Stimulated activated CD4-positive, alpha-beta T cell treated with anti-CD3 and anti-CD28 coated beads, Interleukin-2, amount 100 ng/mL, for 48 hours (primary cell): ENCODE measurements around the gene KLHL41.

Experiments used
- DNase-seq, 2 donors: peaks; one replicate each; pipeline ENCODE4 v3.0.0-alpha.2; 2020

KLHL41 gene

GRCh38 chr2:169509298-169509885, at the start of gene KLHL41:
Gene KLHL41 (plus strand): TSS chr2:169509702. CDS start chr2:169509779, 77 bp downstream.
- DNase-seq, result no peak

- DNase-seq, result no peak
Observed at GRCh38 chr2:169461143-169461542, 48.4 kb upstream of the KLHL41 start.

- DNase-seq, result no peak
Observed at GRCh38 chr2:169462896-169463695, 46.4 kb upstream of the KLHL41 start.

GRCh38 chr2:169464466-169464865, 45.0 kb upstream of the KLHL41 start:
- no peak for DNase-seq

DNA sequence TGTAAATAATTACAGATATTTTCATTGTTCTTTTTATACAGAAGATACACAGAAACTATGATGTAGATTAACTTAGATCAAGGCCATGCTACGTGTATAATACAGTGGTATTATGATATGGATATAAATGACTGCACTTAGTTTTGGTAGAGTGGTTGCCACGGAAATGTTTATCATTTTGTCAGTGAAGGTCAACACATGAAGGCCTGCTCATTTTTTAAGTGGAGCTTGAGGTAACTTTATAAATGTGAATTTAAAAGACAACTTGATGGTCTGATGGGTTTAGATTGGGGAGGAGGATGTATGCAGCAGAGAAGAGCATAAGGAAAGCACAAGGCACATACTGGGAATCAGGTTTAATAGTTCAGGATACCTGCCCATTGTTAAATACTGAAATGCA, 44.6 kb upstream of the KLHL41 start:
- DNase-seq, result no peak

GRCh38 chr2:169468841-169469240, 40.7 kb upstream of the KLHL41 start:
- DNase-seq, result no peak

DNA sequence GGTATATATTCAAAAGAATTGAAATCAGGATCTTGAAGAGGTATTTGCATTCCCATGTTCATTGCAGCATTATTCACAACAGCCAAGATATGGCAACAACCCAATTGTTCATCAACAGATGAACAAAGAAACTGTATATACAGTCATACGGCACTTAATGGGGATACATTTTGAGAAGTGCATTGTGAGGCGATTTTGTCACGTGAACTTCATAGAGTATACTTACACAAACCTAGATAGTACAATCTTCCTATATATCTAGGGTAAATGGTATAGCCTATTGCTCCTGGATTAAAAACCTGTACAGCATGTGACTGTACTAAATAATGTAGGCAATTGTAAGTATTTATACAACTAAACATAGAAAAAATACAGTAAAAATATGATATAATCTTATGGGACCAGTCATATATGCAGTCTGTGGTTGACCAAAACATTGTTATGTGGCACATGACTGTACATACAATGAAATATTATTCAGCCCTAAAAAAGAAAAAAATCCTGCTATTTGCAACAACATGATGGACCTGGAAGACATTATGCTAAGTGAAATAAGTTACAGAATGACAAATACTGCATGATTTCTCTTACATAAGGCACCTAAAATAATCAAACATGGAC, 39.4 kb upstream of the KLHL41 start:
- DNase-seq, result no peak

GRCh38 chr2:169472249-169472648, 37.3 kb upstream of the KLHL41 start:
- no peak for DNase-seq

DNA sequence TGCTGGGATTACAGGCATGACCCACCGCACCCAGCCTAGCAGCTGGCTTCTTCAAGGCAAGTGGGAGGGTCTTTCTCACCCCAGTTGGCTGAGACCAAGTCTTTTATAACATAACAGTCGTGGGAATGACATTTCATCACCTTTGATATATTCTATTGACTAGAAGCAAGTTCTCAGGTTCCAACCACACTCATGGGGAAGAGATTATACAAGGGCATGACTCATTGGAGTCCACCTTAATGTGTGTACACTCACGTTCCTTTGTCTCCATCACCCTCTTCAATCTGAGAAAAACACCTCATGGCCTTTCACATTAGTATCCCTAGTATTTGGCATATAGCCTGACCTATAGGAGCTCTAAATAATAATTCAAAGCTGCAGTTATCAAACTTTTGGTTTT, 33.0 kb upstream of the KLHL41 start:
- no peak for DNase-seq

DNA sequence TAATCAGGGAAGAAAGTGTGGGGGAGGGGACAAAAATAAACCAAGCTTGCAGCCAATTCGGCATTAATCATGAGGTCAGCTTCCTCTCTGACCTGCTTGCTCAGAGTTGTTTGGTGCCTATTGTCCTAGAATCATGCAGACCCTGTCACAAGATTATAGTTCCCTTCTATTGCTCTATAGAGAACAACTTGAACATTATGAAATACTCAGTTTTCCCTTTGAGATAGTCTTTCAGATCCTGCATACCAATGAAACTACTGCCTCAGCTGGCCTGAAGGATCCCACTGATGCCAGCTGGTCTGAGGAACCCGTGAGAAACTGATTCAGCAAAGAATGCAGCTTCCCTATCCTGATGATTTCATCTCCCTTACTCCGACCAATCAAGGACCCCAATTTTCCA, 31.2 kb upstream of the KLHL41 start:
- DNase-seq, result no peak

DNA sequence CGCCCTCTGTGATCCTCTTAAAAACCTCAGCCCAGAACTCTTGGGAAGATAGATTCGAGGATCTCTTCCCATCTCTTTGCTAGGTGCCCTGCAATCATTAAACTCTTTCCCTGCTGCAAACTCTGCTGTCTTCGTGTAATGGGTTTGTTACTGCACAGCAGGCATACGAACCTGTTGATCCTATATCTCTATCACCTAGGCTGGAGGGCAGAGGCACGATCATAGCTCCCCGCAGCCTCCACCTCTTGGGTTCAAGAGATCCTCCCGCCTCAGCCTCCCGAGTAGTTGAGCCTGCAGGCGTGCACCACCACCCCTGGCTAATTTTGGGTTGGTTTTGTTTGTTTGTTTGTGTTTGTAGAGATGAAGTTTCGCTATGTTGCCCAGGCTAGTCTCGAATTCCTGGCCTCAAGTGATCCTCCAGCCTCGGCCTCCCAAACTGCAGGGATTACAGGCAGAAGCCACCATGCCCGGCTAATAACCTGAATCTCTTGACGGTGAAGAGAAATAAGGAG, 30.7 kb upstream of the KLHL41 start:
- no peak for DNase-seq

- DNase-seq, result peak; percentile 69 to 77
Observed at GRCh38 chr2:169479257-169480078, 30.0 kb upstream of the KLHL41 start, which contains the start of gene BBS5. Gene BBS5 (plus strand): TSS chr2:169479494. CDS start chr2:169479554, 60 bp downstream.

DNA sequence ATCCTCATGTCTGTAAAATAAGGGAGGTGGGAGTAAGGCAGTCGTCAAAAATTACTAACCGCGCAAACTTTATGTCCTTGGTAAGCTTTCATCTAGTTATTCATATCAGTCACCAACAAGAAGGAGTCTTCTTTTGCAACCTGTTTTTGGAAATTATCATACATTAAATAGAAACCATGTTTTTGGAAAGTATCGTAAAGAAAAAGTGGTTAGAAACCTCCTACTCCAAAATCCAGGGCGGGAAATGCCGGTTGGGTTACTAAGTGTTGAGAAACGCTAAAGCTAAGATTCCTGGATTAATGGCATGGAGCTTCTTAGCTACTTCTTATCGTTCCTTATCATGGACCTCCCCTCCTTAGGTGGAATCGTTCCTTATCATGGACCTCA, 29.4 kb upstream of the KLHL41 start:
- DNase-seq, result no peak

- no peak for DNase-seq
Observed at GRCh38 chr2:169485650-169486138, 23.8 kb upstream of the KLHL41 start.

DNA sequence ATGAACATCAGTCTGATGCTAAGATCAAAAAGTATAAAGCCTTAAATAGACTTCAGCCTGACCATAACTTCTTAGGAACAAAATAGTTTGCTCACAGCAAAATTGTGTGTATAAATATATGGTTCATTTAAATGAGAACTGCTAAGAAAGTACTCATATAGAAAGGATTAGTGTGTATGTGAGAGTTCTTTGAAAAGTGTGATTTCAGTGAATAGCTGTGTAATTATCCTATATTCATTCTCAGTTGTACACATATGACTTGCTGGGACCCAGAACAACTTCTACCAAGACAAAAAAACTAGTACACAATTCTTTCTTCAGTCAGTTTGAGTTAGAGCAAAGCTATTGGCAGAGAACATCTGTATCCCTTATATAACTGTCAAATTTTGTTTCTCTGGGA, 23.0 kb upstream of the KLHL41 start:
- no peak for DNase-seq

DNA sequence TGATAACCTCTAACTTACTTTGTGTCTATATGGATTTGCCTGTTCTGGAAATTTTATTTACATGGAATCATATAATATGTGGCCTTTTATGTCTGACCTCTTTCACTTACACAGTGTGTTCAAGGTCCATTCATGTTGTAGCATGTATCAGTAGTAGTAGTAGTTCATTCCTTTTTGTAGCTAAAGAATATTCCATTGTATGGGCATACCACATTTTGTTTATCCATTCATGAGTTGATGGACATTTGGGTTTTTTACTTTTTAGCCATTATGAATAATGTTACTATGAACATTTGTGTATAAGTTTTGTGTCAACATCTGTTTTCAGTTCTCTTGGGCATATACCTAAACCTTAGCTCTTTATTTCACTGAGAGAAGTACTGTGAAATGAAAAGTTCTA, 18.7 kb upstream of the KLHL41 start:
- no peak for DNase-seq

DNA sequence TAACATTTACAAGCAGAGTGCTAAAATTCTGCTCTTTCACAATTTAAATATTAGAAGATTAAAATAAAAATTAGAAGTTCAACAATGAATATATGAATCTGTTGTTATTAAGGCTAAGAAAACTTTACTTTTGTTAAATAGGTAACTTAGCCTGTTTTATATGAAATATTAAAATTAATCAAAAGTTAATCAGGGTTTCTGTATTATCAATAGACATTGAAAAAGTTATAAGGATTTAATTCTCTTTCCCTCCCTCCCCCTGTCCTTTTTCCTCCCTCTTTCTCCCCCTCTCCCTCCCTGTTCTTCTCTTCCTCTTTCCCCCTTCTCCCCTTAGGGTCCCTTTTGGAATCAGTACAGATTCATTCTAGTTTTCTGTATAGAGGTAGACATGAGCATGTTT, 18.1 kb upstream of the KLHL41 start:
- no peak for DNase-seq

DNA sequence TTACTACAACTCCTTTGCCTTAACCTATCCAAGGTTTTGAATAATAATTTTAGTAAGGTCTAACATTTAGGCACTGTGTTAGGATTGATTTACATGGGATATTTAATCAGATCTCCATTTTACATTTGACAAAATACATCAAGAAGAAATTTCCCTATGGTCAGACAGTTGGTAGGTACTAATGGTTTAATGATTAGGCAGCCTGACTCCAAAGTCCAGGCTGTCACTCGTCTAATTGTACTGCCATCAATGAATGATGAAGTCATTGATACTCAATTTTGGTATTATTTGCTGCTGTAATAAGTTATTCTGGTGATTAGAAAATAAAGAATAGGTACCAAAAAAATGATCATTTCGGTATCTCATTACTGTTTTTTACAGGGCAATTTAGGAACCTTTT, 16.1 kb upstream of the KLHL41 start:
- no peak for DNase-seq

DNA sequence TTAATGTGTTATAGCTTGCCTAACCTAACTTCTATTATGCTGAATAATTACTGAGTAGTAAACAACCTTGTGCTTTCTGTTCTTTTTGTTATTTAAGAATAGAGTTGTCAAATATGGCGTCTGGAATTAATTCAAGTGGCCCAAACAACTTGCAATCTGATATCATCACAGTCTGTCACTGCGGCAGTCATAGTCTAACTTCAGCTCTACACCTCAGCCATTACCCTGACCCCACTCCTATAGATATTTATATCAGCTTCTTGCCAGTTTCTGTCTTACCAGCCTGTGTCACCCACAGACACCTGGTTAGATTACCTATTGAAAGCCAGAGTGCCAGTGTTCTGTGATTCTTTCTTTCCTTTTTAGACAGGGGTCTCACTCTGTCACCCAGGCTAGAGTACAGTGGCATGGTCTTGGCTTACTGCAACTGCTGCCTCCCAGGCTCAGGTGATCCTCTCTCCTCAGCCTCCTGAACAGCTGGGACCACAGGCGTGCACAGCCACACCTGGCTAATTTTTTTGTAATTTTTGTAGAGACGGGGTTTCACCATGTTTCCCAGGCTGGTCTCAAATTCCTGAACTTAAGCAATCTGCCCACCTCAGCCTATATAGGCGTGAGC, 14.1 kb upstream of the KLHL41 start:
- DNase-seq, result no peak

GRCh38 chr2:169504651-169505050, 4.9 kb upstream of the KLHL41 start:
- no peak for DNase-seq

DNA sequence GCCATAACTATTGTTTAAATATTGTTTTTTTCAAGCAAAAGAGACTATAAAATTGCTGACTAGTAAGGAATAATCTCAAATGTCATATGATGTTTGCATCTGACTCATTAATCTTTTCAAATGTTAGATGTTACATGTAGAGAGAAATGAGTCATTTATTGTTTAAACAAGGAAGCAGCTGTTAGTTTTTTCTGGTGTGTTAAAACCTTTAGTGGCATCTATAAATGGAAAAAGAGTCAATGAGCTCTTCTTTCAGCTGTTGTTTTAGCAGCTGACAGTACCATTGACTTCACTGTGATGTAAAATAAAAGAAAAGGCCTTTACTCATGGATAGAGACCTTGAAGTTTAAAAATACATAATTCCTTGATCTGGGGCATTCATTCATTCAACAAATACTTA, 1.8 kb upstream of the KLHL41 start:
- DNase-seq, result no peak

GRCh38 chr2:169509955-169510354, 453 bp downstream of the KLHL41 start:
- DNase-seq, result no peak
